OCI-LY1 (cell line): ENCODE measurements around the gene CCM2.

Experiments used
- H2AFZ ChIP-seq: fragments of 200-600 bp; sonication (generic), shearing (Covaris generic); 2 replicates; pipeline ENCODE4 v1.6.0; 2014; ENCODE audit warnings: antibody characterized with exemption, mild to moderate bottlenecking, low read length
- H3F3A ChIP-seq: fragments of 200-600 bp; sonication (generic), shearing (Covaris generic); 2 replicates; pipeline ENCODE4 v1.6.0; 2014; ENCODE audit warnings: mild to moderate bottlenecking, antibody characterized with exemption, low read length, moderate library complexity; ENCODE audit not compliant: insufficient read depth
- H3K27ac ChIP-seq: fragments of 200-600 bp; sonication (generic); 2 replicates; pipeline ENCODE4 v1.5.1; 2014; ENCODE audit warnings: low read length, mixed run types, mild to moderate bottlenecking, low read depth; ENCODE audit not compliant: poor library complexity, severe bottlenecking
- H3K27me3 ChIP-seq: fragments of 200-600 bp; sonication (generic); 2 replicates; pipeline ENCODE4 v1.6.0; 2014; ENCODE audit warnings: antibody characterized with exemption, mild to moderate bottlenecking, low read length, moderate library complexity; ENCODE audit not compliant: insufficient read depth
- H3K36me3 ChIP-seq: fragments of 200-600 bp; sonication (generic); 2 replicates; pipeline ENCODE4 v1.6.1; 2014; ENCODE audit warnings: mild to moderate bottlenecking, antibody characterized with exemption, low read length, moderate library complexity, mixed read lengths; ENCODE audit not compliant: insufficient read depth
- H3K4me1 ChIP-seq: fragments of 200-600 bp; sonication (generic); 2 replicates; pipeline ENCODE4 v1.5.1; 2014; ENCODE audit warnings: mild to moderate bottlenecking, low read length, moderate library complexity; ENCODE audit not compliant: insufficient read depth, severe bottlenecking
- H3K4me2 ChIP-seq: fragments of 200-600 bp; sonication (generic), shearing (Covaris generic); 2 replicates; pipeline ENCODE4 v1.6.1; 2014; ENCODE audit warnings: low read length
- H3K4me3 ChIP-seq: fragments of 200-600 bp; sonication (generic); 2 replicates; pipeline ENCODE4 v1.5.1; 2014; ENCODE audit warnings: low read length, low read depth, mild to moderate bottlenecking, mixed read lengths; ENCODE audit not compliant: poor library complexity, severe bottlenecking
- H3K79me2 ChIP-seq: fragments of 200-600 bp; shearing (Covaris generic); 2 replicates; pipeline ENCODE4 v1.6.1; 2016; ENCODE audit warnings: mixed run types, low read length, mixed read lengths; ENCODE audit not compliant: insufficient read depth
- H3K9ac ChIP-seq: fragments of 200-600 bp; sonication (generic), shearing (Covaris generic); 2 replicates; pipeline ENCODE4 v1.6.1; 2014; ENCODE audit warnings: mild to moderate bottlenecking, low read length, mixed read lengths
- H3K9me2 ChIP-seq: fragments of 200-600 bp; sonication (generic), shearing (Covaris generic); 2 replicates; pipeline ENCODE4 v1.6.1; 2014; ENCODE audit warnings: low read depth, mild to moderate bottlenecking, low read length, mixed read lengths
- H3K9me3 ChIP-seq: fragments of 200-600 bp; shearing (Covaris generic); 2 replicates; pipeline ENCODE4 v1.6.1; 2014; ENCODE audit warnings: low read length, mixed read lengths
- H4K20me1 ChIP-seq: fragments of 200-600 bp; sonication (generic), shearing (Covaris generic); 2 replicates; pipeline ENCODE4 v1.6.0; 2016; ENCODE audit warnings: mild to moderate bottlenecking, low read length; ENCODE audit not compliant: insufficient read depth
- EZH2 ChIP-seq: fragments of 200-600 bp; sonication (generic), shearing (Covaris generic); IDR thresholded peaks from 2 replicates; pipeline ENCODE4 v1.8.0; 2017; ENCODE audit warnings: borderline replicate concordance, mixed run types, mild to moderate bottlenecking, antibody characterized with exemption, low read length, moderate library complexity, mixed read lengths
- TF ChIP-seq, protein P1 (sequence below): fragments of 200-600 bp; sonication (generic), shearing (Covaris generic); IDR thresholded peaks from 2 replicates; pipeline ENCODE4 v1.5.1; 2017; ENCODE audit warnings: mild to moderate bottlenecking, antibody characterized with exemption, low read length, moderate library complexity, mixed read lengths

Gene CCM2

DNA sequence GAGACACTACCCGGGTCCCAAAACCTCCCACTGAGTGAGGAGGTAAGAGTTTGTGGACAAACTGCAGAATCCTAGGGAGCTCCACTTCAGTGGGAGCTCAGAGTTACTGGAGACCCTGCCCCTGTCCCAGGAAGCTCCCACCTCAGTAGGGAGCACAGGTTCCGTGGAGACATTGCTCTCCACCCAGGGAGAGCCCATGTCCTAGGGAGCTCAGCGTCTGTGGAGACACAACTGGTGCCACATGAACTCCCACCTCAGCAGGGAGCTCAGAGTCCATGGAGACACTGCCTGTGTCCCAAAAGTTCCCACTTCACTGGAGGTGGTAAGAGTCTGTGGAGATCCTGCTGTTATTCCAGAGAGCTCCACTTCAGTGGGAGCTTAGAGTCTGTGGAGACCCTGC lies 27.4 kb upstream of the CCM2 start:
- H3K4me3 ChIP-seq: no peak overlapping the region
- no peaks in the 10 kb centered on the region for H3K9me3 ChIP-seq
- H3F3A ChIP-seq: no peaks in the 10 kb centered on the region
- TF ChIP-seq EZH2: no peak
- TF ChIP-seq, protein P1, sequence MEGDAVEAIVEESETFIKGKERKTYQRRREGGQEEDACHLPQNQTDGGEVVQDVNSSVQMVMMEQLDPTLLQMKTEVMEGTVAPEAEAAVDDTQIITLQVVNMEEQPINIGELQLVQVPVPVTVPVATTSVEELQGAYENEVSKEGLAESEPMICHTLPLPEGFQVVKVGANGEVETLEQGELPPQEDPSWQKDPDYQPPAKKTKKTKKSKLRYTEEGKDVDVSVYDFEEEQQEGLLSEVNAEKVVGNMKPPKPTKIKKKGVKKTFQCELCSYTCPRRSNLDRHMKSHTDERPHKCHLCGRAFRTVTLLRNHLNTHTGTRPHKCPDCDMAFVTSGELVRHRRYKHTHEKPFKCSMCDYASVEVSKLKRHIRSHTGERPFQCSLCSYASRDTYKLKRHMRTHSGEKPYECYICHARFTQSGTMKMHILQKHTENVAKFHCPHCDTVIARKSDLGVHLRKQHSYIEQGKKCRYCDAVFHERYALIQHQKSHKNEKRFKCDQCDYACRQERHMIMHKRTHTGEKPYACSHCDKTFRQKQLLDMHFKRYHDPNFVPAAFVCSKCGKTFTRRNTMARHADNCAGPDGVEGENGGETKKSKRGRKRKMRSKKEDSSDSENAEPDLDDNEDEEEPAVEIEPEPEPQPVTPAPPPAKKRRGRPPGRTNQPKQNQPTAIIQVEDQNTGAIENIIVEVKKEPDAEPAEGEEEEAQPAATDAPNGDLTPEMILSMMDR: no peak
- H3K4me1 ChIP-seq: peaks cover 25% of the 10 kb centered on the region
- no peak overlapping the region for H2AFZ ChIP-seq
- no peaks in the 10 kb centered on the region for H3K79me2 ChIP-seq
- no peaks in the 10 kb centered on the region for H3K27me3 ChIP-seq
- H4K20me1 ChIP-seq: no peaks in the 10 kb centered on the region
- H3K4me2 ChIP-seq: no peak overlapping the region
- H3K27ac ChIP-seq: no peak overlapping the region
- H3K9ac ChIP-seq: no peak overlapping the region
- H3K9me2 ChIP-seq: no peaks in the 10 kb centered on the region
- H3K36me3 ChIP-seq: peaks cover 25% of the 10 kb centered on the region; the same call in 1 of the 2 replicates

DNA sequence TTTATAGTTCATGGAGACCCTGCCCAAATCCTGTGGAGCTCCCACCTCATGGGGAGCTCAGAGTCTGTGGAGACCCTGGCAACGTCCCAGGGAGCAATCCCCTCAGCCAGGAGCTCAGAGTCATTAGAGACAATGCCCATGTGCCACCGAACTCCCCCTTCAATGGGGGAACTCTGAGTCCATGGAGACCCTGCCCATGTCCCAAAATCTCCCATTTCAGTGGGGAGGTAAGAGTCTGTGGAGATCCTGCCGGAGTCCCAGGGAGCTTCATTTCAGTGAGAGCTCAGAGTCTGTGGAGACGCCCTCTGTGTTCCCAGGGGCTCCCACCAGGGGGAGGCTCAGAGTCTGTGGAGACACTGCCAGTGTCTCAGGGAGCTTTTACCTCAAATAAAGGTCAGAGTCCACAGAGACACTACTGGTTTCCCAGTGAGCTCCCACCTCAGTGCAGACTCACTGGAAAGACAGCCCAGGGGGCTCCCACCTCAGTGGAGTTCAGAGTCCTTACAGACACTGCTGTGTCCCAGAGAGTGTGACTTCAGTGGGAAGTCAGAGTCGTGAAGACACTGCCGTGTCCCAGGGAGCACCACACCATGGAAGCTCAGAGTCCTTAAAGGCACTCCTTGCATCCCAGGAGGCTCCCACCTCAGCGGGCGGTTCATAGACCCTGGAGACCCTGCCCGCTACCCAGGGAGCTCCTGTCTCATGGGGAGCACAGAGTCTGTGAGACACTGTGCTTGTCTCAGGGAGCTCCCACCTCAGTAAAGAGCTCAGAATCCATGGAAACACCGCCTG lies 26.2 kb upstream of the CCM2 start:
- no peaks in the 10 kb centered on the region for H4K20me1 ChIP-seq
- peaks cover 30% of the 10 kb centered on the region; the same call in 1 of the 2 replicates for H3K36me3 ChIP-seq
- no peak overlapping the region for H3K9ac ChIP-seq
- no peaks in the 10 kb centered on the region for H3K9me3 ChIP-seq
- no peaks in the 10 kb centered on the region for H3F3A ChIP-seq
- H2AFZ ChIP-seq: no peak overlapping the region
- H3K4me2 ChIP-seq: no peak overlapping the region
- no peak overlapping the region for H3K27ac ChIP-seq
- H3K4me3 ChIP-seq: no peak overlapping the region
- peaks cover 32% of the 10 kb centered on the region for H3K4me1 ChIP-seq
- no peaks in the 10 kb centered on the region for H3K27me3 ChIP-seq
- H3K79me2 ChIP-seq: no peaks in the 10 kb centered on the region
- no peaks in the 10 kb centered on the region for H3K9me2 ChIP-seq
- TF ChIP-seq, protein P1: peak; percentile 69
- no peak for TF ChIP-seq EZH2

DNA sequence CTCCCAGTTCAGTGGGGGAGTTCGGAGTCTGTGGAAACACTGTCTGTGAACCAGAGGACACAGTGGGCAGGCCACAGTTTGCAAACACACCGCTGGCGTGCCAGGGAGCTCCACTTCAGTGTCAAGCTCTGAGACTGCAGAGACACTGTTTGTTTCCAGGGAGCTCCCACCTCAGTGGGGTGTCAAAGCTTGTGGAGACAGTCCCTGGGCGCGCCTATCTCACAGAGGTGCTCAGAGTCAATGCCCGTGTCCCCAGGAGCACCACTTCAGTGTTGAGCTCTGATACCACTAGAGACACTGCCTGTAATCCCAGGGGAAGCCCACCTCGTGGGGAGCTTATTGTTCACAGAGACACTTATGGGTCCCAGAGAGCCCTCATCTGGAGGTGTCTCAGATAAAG lies 25.5 kb upstream of the CCM2 start:
- H2AFZ ChIP-seq: no peak overlapping the region

More for the DNA sequence above, 25.5 kb upstream of the CCM2 start:
- no peak overlapping the region for H3K27ac ChIP-seq
- no peaks in the 10 kb centered on the region for H4K20me1 ChIP-seq
- H3K4me2 ChIP-seq: no peak overlapping the region
- no peak overlapping the region for H3K9ac ChIP-seq
- TF ChIP-seq, protein P1: no peak
- no peak for TF ChIP-seq EZH2
- H3K79me2 ChIP-seq: no peaks in the 10 kb centered on the region
- H3K36me3 ChIP-seq: peaks cover 30% of the 10 kb centered on the region; the same call in 1 of the 2 replicates
- peaks cover 34% of the 10 kb centered on the region for H3K4me1 ChIP-seq
- H3K27me3 ChIP-seq: no peaks in the 10 kb centered on the region
- H3K9me2 ChIP-seq: no peaks in the 10 kb centered on the region
- no peak overlapping the region for H3K4me3 ChIP-seq
- no peaks in the 10 kb centered on the region for H3F3A ChIP-seq
- H3K9me3 ChIP-seq: no peaks in the 10 kb centered on the region
